Nephron progenitor cell (in vitro differentiated cells): Measurements from ENCODE around the gene SENP8.

Source experiments
- DNase-seq: peaks from one replicate; pipeline ENCODE4 v3.0.0; 2021
- H3K27ac Mint-ChIP-seq: 2 replicates; pipeline ENCODE4 v1.8.0; 2021; ENCODE audit warnings: mild to moderate bottlenecking, moderate library complexity, mixed read lengths
- H3K27me3 Mint-ChIP-seq: 2 replicates; pipeline ENCODE4 v1.8.0; 2021; ENCODE audit warnings: mild to moderate bottlenecking, low read depth, mixed read lengths; ENCODE audit not compliant: poor library complexity
- H3K36me3 Mint-ChIP-seq: 2 replicates; pipeline ENCODE4 v1.8.0; 2021; ENCODE audit warnings: low read depth, mixed read lengths
- H3K4me1 Mint-ChIP-seq: 2 replicates; pipeline ENCODE4 v1.8.0; 2021; ENCODE audit warnings: mixed read lengths
- H3K4me3 Mint-ChIP-seq: 2 replicates; pipeline ENCODE4 v1.8.0; 2021; ENCODE audit warnings: mild to moderate bottlenecking, moderate library complexity, mixed read lengths
- H3K9me3 Mint-ChIP-seq: 2 replicates; pipeline ENCODE4 v1.8.0; 2021; ENCODE audit warnings: mild to moderate bottlenecking, moderate library complexity, mixed read lengths
- TF ChIP-seq, protein P1 (sequence below): fragments of 200-600 bp; sonication (generic); IDR thresholded peaks from 2 replicates; pipeline ENCODE4 v1.5.0; 2021; ENCODE audit warnings: antibody characterized with exemption

Gene SENP8

DNA sequence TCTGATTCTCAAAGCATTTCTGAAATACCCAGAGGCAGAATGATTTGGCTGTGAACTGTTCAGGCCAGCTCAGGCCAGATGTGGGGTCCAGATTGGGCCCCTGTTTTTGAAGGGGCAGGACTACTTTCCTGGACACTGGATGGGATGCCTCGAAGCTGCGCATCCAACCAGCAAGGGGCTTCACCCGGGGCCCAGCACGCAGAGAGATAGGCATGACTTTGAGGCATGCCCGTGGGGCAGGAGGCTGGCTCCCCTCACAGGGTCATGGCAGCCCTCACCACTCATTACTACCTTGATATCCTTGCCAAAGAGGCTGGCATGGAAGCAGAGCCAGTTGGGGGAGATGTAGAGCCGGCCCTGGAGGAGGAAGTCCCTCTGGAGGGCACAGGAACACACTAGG is 49.2 kb downstream of the SENP8 start:
- H3K27me3 Mint-ChIP-seq = peaks cover 25% of the 10 kb centered on the region
- H3K4me1 Mint-ChIP-seq = peaks cover 29% of the 10 kb centered on the region
- no peaks in the 10 kb centered on the region for H3K9me3 Mint-ChIP-seq
- no peaks in the 10 kb centered on the region for H3K36me3 Mint-ChIP-seq
- no peak overlapping the region for H3K27ac Mint-ChIP-seq
- no peak for DNase-seq
- TF ChIP-seq, protein P1, sequence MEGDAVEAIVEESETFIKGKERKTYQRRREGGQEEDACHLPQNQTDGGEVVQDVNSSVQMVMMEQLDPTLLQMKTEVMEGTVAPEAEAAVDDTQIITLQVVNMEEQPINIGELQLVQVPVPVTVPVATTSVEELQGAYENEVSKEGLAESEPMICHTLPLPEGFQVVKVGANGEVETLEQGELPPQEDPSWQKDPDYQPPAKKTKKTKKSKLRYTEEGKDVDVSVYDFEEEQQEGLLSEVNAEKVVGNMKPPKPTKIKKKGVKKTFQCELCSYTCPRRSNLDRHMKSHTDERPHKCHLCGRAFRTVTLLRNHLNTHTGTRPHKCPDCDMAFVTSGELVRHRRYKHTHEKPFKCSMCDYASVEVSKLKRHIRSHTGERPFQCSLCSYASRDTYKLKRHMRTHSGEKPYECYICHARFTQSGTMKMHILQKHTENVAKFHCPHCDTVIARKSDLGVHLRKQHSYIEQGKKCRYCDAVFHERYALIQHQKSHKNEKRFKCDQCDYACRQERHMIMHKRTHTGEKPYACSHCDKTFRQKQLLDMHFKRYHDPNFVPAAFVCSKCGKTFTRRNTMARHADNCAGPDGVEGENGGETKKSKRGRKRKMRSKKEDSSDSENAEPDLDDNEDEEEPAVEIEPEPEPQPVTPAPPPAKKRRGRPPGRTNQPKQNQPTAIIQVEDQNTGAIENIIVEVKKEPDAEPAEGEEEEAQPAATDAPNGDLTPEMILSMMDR = no peak
- no peak overlapping the region for H3K4me3 Mint-ChIP-seq

DNA sequence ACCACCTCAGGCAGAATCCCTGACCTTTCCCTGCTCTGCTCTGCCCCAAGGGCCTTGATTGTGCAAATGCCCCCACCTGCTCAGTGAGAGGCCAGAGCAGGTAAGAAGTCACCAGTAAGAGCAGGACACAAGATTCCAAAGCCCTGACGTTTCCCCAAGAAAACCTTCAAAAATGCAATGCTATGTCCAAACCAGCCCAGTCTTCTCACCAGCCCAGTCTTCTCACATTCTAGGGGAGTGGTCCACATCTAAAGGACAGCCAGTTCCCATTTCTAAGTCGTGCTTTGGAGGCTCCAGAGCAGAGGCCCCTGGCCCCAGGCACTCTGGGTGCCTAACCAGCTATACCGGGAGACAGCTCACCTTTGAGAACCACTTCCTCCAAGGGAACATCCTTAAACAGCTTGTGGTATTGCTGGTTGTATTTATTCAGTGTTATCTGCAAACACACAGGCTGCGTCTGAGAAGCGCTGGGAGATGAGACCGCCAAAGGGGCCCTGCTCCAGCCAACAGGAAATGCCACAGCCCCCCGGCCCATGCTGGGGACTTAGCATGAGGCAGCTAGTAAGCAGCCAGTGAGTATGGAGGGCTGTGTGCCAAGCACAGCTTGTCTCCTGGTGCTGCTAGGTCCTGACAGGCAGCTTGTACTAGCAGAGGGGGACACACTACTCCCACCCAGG is 50.1 kb downstream of the SENP8 start:
- peaks cover 29% of the 10 kb centered on the region for H3K4me1 Mint-ChIP-seq
- peaks cover 20% of the 10 kb centered on the region for H3K27me3 Mint-ChIP-seq
- no peaks in the 10 kb centered on the region for H3K36me3 Mint-ChIP-seq
- no peak overlapping the region for H3K27ac Mint-ChIP-seq
- DNase-seq = no peak
- H3K9me3 Mint-ChIP-seq = no peaks in the 10 kb centered on the region
- no peak overlapping the region for H3K4me3 Mint-ChIP-seq
- TF ChIP-seq, protein P1 = no peak

DNA sequence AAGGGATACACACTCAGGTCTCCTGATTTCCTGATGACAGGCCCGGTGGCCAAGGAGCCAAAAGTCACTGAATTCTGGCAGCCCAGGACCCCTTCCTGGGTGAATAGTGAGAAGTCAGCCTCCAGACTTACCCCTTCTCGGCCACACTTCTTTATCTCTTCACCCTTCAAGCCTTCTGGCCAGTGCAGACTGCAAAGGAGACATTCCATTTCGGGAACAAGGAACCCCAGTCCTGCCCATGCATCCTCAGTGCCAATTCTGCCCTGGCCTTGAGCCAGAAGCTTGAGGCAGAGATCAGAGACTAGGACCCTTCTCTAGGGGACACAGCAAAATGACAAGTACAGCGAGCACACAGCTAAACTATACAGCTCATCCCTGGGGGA is 50.6 kb downstream of the SENP8 start:
- Mint-ChIP-seq H3K9me3 (no peaks in the 10 kb centered on the region), H3K4me1 (peaks cover 29% of the 10 kb centered on the region), H3K36me3 (no peaks in the 10 kb centered on the region), H3K27ac (peak overlapping the region; percentile 80), H3K4me3 (no peak overlapping the region), H3K27me3 (peaks cover 17% of the 10 kb centered on the region)
- TF ChIP-seq, protein P1 = no peak
- DNase-seq = no peak

DNA sequence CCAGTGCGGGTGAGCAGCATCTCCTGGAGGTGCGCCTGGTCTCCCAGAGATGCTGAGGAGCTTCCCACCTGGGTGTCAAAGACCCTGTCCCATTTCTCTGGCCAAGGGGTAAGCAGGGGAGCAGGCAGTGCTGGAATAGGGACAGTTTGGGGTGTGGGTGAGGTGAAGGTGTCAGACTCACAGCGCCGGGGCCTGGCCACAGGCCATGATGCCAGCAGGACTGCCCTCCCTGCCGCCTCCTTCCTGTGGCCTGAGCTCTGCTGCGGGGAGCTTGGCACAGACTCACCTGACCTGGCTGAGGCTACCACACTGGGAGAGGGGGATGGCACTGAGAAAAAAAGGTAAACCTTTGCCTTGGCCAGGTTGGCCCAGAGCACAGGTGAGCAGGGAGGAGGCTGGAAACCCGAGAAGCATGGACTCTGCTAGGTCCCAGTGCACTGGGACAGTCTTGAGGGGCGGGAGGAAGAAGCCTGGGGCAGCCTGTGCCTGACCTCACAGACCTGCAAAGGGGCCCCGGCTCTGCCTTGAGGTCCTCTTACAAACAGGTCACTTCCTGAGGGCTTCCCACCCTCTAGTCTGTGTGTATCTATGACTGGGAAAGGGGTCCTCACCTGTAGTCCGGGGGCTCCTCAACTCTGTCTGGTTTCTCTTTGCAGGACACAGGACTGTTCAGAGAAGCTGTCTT is 51.2 kb downstream of the SENP8 start:
- Mint-ChIP-seq H3K4me3 (no peak overlapping the region), H3K9me3 (no peaks in the 10 kb centered on the region), H3K27me3 (peaks cover 16% of the 10 kb centered on the region), H3K27ac (no peak overlapping the region), H3K4me1 (peaks cover 35% of the 10 kb centered on the region), H3K36me3 (no peaks in the 10 kb centered on the region)
- TF ChIP-seq, protein P1 = no peak
- DNase-seq = no peak

DNA sequence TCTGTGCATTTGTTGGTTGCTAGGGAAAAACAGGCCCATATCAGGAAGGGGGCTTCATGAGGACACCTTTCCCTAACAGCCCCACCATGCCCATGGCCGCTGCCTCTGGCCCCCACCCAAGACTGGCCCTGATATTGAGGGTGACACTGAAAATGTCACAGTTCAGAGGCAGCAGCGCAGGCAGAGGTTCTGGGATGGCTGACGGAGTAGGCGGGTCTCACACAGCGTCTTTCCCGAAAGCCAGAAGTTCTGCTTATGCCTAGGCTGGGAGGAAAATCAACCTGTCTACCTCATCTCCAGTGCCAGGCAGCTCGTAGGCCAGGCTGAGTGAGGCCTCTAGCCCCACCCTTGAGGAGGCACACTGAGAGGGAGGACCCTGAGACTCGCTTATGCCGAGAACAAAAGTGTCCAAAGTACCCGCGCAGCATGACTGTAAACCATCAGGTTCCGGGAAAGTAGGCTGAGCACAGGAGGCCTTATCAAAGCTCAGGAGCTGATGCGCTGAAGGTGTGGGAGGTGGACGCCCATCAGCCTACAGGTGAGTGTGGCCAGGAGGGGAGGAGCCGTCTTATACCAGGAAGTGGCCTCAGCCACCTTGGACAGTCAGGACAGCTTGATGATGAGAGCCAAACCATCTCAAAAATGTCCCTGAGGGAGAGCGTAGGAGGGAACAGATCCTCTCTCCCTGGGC is 51.9 kb downstream of the SENP8 start:
- no peak for DNase-seq
- H3K4me1 Mint-ChIP-seq = peaks cover 42% of the 10 kb centered on the region
- no peaks in the 10 kb centered on the region for H3K36me3 Mint-ChIP-seq
- H3K9me3 Mint-ChIP-seq = no peaks in the 10 kb centered on the region
- no peak overlapping the region for H3K27ac Mint-ChIP-seq
- TF ChIP-seq, protein P1 = no peak
- peaks cover 15% of the 10 kb centered on the region for H3K27me3 Mint-ChIP-seq
- H3K4me3 Mint-ChIP-seq = no peak overlapping the region
